ENCODE results near the gene AS3MT.
"Not testable (repeated sequence)": the region's sequence is repeated elsewhere in the genome, so short reads cannot be mapped to it uniquely, and the experiment has no call there.

The AS3MT gene

DNA sequence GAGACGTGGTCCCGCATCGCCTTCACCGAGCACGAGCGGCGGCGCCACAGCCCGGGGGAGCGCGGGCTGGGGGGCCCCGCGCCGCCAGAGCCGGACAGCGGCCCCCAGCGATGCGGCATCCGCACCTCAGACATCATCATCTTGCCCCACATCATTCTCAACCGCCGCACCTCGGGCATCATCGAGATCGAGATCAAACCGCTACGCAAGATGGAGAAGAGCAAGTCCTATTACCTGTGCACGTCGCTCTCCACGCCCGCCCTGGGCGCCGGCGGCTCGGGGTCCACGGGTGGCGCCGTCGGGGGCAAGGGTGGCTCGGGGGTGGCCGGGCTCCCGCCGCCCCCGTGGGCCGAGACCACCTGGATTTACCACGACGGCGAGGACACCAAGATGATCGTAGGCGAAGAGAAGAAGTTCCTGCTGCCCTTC lies 49.6 kb downstream of the AS3MT start:
- peak overlapping the region; percentile 81 for H3K27ac ChIP-seq

DNA sequence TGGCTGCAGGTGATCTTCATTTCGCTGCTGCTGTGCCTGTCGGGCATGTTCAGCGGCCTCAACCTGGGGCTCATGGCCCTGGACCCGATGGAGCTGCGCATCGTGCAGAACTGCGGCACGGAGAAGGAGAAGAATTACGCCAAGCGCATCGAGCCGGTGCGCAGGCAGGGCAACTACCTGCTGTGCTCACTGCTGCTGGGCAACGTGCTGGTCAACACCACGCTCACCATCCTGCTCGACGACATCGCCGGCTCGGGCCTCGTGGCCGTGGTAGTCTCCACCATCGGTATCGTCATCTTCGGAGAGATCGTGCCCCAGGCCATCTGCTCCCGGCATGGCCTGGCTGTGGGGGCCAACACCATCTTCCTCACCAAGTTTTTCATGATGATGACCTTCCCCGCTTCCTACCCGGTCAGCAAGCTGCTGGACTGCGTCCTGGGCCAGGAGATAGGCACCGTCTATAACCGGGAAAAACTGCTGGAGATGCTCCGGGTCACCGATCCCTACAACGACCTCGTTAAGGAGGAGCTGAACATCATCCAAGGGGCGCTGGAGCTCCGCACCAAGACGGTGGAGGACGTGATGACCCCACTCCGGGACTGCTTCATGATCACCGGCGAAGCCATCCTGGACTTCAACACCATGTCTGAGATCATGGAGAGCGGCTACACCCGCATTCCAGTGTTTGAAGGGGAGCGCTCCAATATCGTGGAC lies 50.1 kb downstream of the AS3MT start:
- H3K27ac ChIP-seq: peak overlapping the region; percentile 81
- TF ChIP-seq, protein P1, sequence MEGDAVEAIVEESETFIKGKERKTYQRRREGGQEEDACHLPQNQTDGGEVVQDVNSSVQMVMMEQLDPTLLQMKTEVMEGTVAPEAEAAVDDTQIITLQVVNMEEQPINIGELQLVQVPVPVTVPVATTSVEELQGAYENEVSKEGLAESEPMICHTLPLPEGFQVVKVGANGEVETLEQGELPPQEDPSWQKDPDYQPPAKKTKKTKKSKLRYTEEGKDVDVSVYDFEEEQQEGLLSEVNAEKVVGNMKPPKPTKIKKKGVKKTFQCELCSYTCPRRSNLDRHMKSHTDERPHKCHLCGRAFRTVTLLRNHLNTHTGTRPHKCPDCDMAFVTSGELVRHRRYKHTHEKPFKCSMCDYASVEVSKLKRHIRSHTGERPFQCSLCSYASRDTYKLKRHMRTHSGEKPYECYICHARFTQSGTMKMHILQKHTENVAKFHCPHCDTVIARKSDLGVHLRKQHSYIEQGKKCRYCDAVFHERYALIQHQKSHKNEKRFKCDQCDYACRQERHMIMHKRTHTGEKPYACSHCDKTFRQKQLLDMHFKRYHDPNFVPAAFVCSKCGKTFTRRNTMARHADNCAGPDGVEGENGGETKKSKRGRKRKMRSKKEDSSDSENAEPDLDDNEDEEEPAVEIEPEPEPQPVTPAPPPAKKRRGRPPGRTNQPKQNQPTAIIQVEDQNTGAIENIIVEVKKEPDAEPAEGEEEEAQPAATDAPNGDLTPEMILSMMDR (conservative IDR thresholded peaks at IDR 0.05): no peak
- TF ChIP-seq ZFX (IDR thresholded peaks at IDR 0.05): no peak

More for the DNA sequence above, 49.6 kb downstream of the AS3MT start:
- TF ChIP-seq, protein P1 (conservative IDR thresholded peaks at IDR 0.05): no peak; the same call in 1 of the 2 replicates
- no peak for TF ChIP-seq ZFX (IDR thresholded peaks at IDR 0.05)

DNA sequence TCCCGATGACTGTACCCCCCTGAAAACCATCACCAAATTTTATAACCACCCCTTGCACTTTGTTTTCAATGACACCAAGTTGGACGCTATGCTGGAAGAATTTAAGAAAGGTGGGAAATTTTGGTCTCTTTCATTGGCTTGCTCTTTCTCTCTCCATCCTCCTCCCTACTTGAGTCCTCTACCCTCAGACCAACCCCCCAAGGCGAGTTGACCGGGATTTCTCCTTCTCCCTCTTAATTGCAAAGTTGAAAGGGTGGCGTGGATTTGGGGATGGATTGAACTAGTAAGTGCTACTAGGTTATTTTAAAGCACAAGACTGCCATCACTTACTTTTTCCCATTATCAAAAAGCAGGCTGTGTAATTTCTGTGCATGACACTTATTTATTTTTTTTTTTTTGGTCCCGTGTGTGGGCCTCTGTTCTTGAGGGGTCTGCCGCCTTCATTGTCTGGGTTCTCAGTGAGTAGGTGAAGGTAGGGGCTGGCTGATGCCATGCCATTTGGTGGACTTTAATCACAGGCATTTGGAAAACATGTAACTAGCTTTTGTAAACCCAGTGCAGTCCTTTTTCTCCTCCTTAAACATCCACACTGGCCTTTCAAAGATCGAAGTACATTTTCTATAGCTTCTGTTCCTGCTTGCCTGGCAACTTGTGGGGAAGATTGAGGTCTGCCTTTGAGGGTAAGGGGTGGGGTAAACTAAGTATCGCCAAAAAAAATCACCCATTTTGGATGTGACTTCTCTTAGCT lies 50.9 kb downstream of the AS3MT start:
- H3K27ac ChIP-seq: no peak overlapping the region
- TF ChIP-seq, protein P1 (conservative IDR thresholded peaks at IDR 0.05): no peak
- TF ChIP-seq ZFX (IDR thresholded peaks at IDR 0.05): no peak

DNA sequence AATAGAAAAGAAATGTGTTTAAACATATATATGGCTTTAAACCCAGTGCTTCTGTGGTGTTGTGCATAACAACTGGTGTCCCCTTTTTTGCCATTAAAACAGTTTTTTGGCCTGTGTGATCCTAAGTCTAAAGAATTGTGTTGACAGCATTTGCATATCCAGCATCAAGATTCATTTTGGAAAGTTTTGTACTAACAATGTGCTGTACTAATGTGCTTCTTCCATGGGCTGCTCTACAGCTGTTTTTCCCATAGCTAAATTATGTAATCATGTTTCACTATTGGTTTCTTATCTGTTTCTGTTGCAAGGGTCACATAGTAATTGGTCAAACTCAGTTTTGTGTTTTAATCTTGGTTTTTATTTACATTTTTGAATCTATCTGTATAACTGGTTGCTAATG lies 54.3 kb downstream of the AS3MT start:
- no peak for TF ChIP-seq ZFX (IDR thresholded peaks at IDR 0.05)
- no peak overlapping the region for H3K27ac ChIP-seq

DNA sequence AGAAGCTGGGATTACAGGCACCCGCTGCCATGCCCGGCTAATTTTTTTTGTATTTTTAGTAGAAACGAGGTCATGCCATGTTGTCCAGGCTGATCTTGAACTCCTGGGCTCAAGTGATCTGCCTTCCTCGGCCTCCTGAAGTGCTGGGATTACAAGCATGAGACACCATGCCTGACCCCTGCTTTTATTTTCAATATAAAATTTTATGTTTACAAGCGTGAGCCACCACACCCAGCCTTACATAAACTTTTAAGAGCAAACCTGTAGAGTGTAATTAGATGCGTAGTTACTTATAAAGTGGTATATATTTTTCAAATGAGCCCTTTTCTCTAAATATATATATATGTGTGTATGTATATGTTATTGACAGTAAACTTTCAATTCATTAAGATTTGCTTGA lies 57.6 kb downstream of the AS3MT start:
- H3K27ac ChIP-seq: no peak overlapping the region
- no peak for TF ChIP-seq ZFX (IDR thresholded peaks at IDR 0.05)
- TF ChIP-seq, protein P1 (conservative IDR thresholded peaks at IDR 0.05): no peak

DNA sequence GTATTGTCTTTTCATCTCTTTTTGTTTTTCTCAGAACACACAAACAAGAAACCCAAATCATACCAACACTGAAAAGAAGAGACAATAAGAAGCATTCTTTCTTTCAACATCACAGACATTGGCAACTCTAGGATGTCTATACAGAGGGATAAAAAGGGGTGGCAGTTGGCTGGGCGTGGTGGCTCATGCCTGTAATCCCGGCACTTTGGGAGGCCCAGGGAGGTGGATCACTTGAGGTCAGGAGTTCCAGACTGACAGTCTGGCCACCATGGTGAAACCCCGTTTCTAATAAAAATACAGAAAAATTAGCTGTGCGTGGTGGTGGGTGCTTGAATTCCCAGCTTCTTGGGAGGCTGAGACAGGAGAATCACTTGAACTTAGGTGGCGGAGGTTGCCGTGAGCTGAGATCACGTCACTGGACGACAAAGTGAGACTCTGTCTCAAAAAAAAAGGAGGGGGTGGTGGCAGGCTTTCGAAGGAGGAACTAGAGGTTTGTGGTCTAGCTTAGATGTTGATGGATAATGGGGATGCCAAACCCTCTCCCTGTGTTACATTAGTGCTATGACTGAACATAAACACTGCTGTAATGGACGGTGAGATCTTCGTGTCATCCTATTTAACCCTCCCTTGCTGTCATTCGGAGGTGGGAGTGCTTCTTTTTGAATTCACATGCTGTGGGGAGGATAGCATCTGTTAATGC lies 58.2 kb downstream of the AS3MT start:
- TF ChIP-seq ZFX (IDR thresholded peaks at IDR 0.05): no peak
- TF ChIP-seq, protein P1 (conservative IDR thresholded peaks at IDR 0.05): no peak
- H3K27ac ChIP-seq: no peak overlapping the region

DNA sequence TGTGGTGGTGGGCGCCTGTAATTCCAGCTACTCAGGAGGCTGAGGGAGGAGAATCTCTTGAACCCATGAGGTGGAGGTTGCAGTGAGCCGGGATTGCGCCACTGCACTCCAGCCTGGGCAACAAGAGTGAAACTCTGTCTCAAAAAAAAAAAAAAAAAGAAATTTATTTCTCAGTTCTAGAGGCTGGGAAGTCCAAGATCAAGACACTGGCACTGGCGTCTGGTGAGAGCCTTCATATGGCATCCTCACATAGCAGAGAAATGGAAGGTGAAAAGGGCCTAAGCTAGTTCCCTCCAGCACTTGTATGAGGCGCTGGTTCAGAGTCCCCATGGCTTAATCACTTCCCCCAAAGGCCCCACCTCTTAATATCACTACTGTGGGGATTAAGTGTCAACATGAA lies 59.2 kb downstream of the AS3MT start:
- not testable (repeated sequence) for H3K27ac ChIP-seq

DNA sequence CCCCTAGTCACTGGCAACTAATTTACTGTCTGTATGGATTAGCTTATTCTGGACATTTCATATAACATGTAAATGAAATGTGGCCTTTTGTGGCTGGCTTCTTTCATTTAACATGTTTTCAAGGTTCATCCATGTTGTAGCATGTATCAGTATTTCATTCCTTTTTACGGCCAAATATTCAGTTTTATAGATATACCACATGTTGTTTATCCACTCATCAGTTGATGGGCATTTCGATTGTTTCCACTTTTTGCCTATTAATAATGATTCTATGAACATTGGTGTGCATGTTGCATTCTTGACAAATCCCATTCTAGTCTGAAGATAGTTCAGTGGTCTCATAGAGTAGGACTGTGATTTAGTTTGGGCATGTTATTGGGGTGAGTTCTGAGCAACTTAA lies 61.5 kb downstream of the AS3MT start:
- no peak overlapping the region for H3K27ac ChIP-seq
- TF ChIP-seq, protein P1 (conservative IDR thresholded peaks at IDR 0.05): no peak
- no peak for TF ChIP-seq ZFX (IDR thresholded peaks at IDR 0.05)

Measured in C4-2B (cell line).